PFSK-1 (cell line): ENCODE data around the gene CENPB.

Experiments
- FOXP2 ChIP-seq: optimal IDR thresholded peaks from 2 replicates; pipeline ENCODE3; 2011; ENCODE audit warnings: borderline replicate concordance, control low read depth, inconsistent platforms; ENCODE audit not compliant: insufficient read depth; ENCODE audit errors: extremely low read length, extremely low read depth
- POLR2AphosphoS5 ChIP-seq: IDR thresholded peaks from 2 replicates; pipeline ENCODE4 v1.6.1; 2012; ENCODE audit warnings: low read depth, mild to moderate bottlenecking, control low read depth, low read length, moderate library complexity
- REST ChIP-seq, 2 experiments: IDR thresholded peaks; 2 replicates each; pipeline versions ENCODE4 v1.6.1 to v1.8.0; 2011 to 2012; ENCODE audit warnings: low read depth in 2 of 2, low read length in 2 of 2, control low read depth in 1 of 2, inconsistent platforms in 1 of 2, mild to moderate bottlenecking in 1 of 2, moderate library complexity in 1 of 2; ENCODE audit not compliant: insufficient read depth in 1 of 2
- SIN3A ChIP-seq: IDR thresholded peaks from 2 replicates; pipeline ENCODE4 v1.6.1; 2012; ENCODE audit warnings: mild to moderate bottlenecking, low read length, moderate library complexity, borderline replicate concordance; ENCODE audit not compliant: insufficient read depth
- TAF1 ChIP-seq: IDR thresholded peaks from 2 replicates; pipeline ENCODE4 v1.6.1; 2012; ENCODE audit warnings: low read length, control low read depth, borderline replicate concordance; ENCODE audit not compliant: insufficient read depth

The CENPB gene

GRCh38 chr20:3802524-3803239 lies 16.1 kb upstream of the CENPB start:
- TF ChIP-seq POLR2AphosphoS5 (no peak), TAF1 (no peak), REST (IDR thresholded peaks at IDR 0.05; ENCODE audit: insufficient read depth in 1 of 2, low read depth in 2 of 2, low read length in 2 of 2) (no peak), FOXP2 (no peak), SIN3A (no peak)

DNA sequence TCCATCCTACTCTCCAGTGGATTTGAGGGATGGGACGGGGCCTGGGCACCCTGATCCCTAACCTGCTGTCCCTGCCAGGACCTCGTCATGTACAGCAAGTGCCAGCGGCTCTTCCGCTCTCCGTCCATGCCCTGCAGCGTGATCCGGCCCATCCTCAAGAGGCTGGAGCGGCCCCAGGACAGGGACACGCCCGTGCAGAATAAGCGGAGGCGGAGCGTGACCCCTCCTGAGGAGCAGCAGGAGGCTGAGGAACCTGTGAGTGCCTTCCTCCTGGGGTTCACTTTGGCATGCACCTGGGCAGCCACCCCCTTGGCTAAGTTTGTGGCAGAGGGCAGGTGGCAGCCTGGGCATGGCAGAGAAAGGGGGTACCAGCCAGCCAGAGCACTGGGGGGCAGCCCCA lies 15.3 kb upstream of the CENPB start:
- no peak for TF ChIP-seq FOXP2
- TF ChIP-seq POLR2AphosphoS5 = no peak
- no peak for TF ChIP-seq SIN3A
- no peak for TF ChIP-seq REST (IDR thresholded peaks at IDR 0.05; ENCODE audit: insufficient read depth in 1 of 2, low read depth in 2 of 2, low read length in 2 of 2)
- TF ChIP-seq TAF1 = no peak

DNA sequence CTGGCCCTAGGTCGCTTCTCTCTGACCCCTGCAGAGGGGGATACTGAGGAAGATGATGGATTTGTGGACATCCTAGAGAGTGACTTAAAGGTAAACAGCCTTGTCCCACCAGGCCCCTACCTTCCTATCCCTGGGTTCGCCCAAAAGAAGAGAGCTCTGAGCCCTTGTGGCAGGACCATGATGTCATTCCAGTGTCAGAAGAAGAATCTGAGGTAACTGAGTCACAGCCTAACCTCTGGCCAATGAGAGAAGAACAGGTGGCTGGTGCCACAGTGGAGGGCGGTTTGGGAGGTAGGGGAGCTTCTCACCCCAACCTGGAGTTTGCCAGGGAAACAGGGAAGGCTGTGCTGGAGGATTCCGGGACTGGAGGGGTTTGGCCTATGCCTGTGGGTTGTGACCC lies 14.8 kb upstream of the CENPB start:
- TF ChIP-seq REST (IDR thresholded peaks at IDR 0.05; ENCODE audit: insufficient read depth in 1 of 2, low read depth in 2 of 2, low read length in 2 of 2) (no peak), POLR2AphosphoS5 (no peak), TAF1 (no peak), FOXP2 (no peak), SIN3A (no peak)

DNA sequence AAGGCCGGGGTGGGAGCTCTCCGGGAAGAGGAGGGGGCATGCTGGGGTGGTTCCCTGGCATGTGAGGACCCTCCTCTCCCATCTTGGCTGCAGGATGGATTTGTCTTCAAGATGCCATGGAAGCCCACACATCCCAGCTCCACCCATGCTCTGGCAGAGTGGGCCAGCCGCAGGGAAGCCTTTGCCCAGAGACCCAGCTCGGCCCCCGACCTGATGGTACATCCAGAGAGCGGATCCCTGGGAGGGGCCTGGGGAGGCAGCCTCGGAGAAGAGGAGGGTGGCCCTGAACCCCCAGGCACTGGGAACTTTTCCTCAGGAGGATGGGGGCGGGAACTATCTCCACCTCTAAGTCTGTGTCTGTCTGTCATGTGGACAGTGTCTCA lies 14.3 kb upstream of the CENPB start:
- TF ChIP-seq REST (IDR thresholded peaks at IDR 0.05; ENCODE audit: insufficient read depth in 1 of 2, low read depth in 2 of 2, low read length in 2 of 2) (no peak), POLR2AphosphoS5 (no peak), TAF1 (no peak), FOXP2 (no peak), SIN3A (no peak)

DNA sequence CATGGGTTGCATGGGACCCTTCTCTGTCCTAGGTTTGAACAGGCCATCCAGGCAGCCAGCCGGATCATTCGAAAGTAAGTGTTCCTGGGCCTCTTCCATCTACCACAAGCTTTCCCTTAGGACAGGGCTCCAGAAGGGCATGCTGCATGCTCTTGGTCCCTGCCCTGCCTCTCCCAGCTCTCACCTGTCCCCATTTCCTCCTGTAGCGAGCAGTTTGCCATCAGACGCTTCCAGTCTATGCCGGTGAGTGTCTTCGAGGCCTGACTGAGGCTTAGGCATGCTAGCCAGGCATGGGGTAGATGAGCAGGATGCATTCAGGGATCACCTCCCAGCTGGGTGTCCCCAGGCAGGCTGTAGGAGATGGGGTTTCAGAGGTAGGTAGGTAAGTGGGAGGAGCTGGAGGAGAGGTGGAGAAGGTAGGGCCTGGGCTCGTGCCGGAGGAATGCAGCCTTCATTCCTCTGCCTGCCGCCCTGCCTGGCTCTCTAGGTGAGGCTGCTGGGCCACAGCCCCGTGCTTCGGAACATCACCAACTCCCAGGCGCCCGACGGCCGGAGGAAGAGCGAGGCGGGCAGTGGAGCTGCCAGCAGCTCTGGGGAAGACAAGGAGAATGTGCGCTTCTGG lies 13.8 kb upstream of the CENPB start:
- TF ChIP-seq REST (IDR thresholded peaks at IDR 0.05; ENCODE audit: insufficient read depth in 1 of 2, low read depth in 2 of 2, low read length in 2 of 2) (no peak), TAF1 (no peak), SIN3A (no peak), FOXP2 (no peak), POLR2AphosphoS5 (no peak)
